Endothelial cell of umbilical vein (primary cell): ENCODE data around the gene OMA1. TPM values are rescaled to one million over a fixed set of nuclear protein-coding genes. Genes with fewer than 3 reads are reported as not detected.
A peak's percentile ranks its signal among the peaks of the same experiment; 100 is the strongest.

Experiments
- BruUV-seq: library from RNA; stranded (reverse); fragments of 400-500 nt; replicated peaks from 2 replicates; lab custom pipeline; 2021; lab: Mats Ljungman, UMichigan
- CTCF ChIA-PET: fragments of 300-600, 350-600 bp; sonication (Branson Sonifier 250); formaldehyde crosslinking; loops from one replicate; lab custom pipeline; 2021; ENCODE audit warnings: antibody characterized with exemption, inconsistent platforms; lab: Charles Lee
- POLR2A ChIA-PET: fragments of 300-600, 350-600 bp; sonication (Branson Sonifier 250); formaldehyde crosslinking; loops from one replicate; lab custom pipeline; 2021; ENCODE audit warnings: antibody characterized with exemption, inconsistent platforms; lab: Charles Lee
- DNase-seq: peaks from one replicate; pipeline ENCODE4 v3.0.0-alpha.2; 2011; ENCODE audit warnings: low read depth, low spot score
- FAIRE-seq: peaks from 2 replicates; lab custom pipeline; 2011; peaks lifted over from hg19 to GRCh38; lab: Jason Lieb, UNC
- H2AFZ ChIP-seq: 2 replicates; pipeline ENCODE4 v1.6.0; 2012; ENCODE audit warnings: low read depth, low read length, control low read depth, inconsistent platforms
- H3K27ac ChIP-seq: 2 replicates; pipeline ENCODE4 v1.5.1; 2011; ENCODE audit warnings: low read depth, mild to moderate bottlenecking, control low read depth, low read length, moderate library complexity; ENCODE audit not compliant: insufficient read depth
- H3K27me3 ChIP-seq, 2 experiments: 2 replicates each; pipeline versions ENCODE4 v1.6.0 to v1.6.1; 2011; ENCODE audit warnings: low read length in 2 of 2, mixed read lengths in 1 of 2; ENCODE audit not compliant: control insufficient read depth in 2 of 2, insufficient read depth in 2 of 2
- H3K36me3 ChIP-seq, 2 experiments: 2 replicates in 1 of 2; 3 replicates in 1 of 2; pipeline ENCODE4 v1.5.1; 2011; ENCODE audit warnings: low read length in 2 of 2, mild to moderate bottlenecking in 1 of 2, moderate library complexity in 1 of 2; ENCODE audit not compliant: control insufficient read depth in 2 of 2, insufficient read depth in 2 of 2; ENCODE audit errors: extremely low read depth in 1 of 2
- H3K4me1 ChIP-seq: 3 replicates; pipeline ENCODE4 v1.5.1; 2011; ENCODE audit warnings: mild to moderate bottlenecking, low read length; ENCODE audit not compliant: control insufficient read depth, insufficient read depth; ENCODE audit errors: extremely low read depth
- H3K4me2 ChIP-seq: 2 replicates; pipeline ENCODE4 v1.6.1; 2011; ENCODE audit warnings: low read length, control low read depth, mixed read lengths; ENCODE audit not compliant: insufficient read depth
- H3K4me3 ChIP-seq, 3 experiments: fragments of 200-600 bp in 1 of 3; sonication (generic), shearing (Covaris generic) in 1 of 3; replicated peaks in 1 of 3; 2 replicates each; pipeline ENCODE4 v1.5.1; 2011 to 2016; ENCODE audit warnings: control low read depth in 3 of 3, low read length in 3 of 3, mild to moderate bottlenecking in 2 of 3, inconsistent platforms in 1 of 3, low read depth in 1 of 3, moderate library complexity in 1 of 3; ENCODE audit not compliant: insufficient read depth in 1 of 3
- H3K79me2 ChIP-seq: 2 replicates; pipeline ENCODE4 v1.6.0; 2012; ENCODE audit warnings: low read length, inconsistent platforms; ENCODE audit not compliant: control insufficient read depth, insufficient read depth
- H3K9ac ChIP-seq: replicated peaks from 2 replicates; pipeline ENCODE3; 2011; ENCODE audit warnings: low read length, control low read depth; ENCODE audit not compliant: insufficient read depth; ENCODE audit errors: extremely low read depth
- H3K9me1 ChIP-seq: replicated peaks from 3 replicates; pipeline ENCODE4 v1.6.0; 2011; ENCODE audit warnings: mild to moderate bottlenecking, low read length; ENCODE audit not compliant: control insufficient read depth, insufficient read depth; ENCODE audit errors: extremely low read depth
- H3K9me3 ChIP-seq: replicated peaks from 2 replicates; pipeline ENCODE4 v1.5.1; 2012; ENCODE audit warnings: low read length, inconsistent platforms; ENCODE audit not compliant: control insufficient read depth, insufficient read depth
- H4K20me1 ChIP-seq: replicated peaks from 2 replicates; pipeline ENCODE3; 2011; ENCODE audit warnings: mild to moderate bottlenecking, low read length; ENCODE audit not compliant: control insufficient read depth, insufficient read depth; ENCODE audit errors: extremely low read depth
- CTCF ChIP-seq, 2 donors: IDR thresholded peaks; 1 replicate in 1 of 2; 2 replicates in 1 of 2; pipeline ENCODE4 v1.5.1; 2011; ENCODE audit warnings: low read length in 2 of 2, mild to moderate bottlenecking in 2 of 2, moderate library complexity in 2 of 2, control low read depth in 1 of 2, inconsistent platforms in 1 of 2, low read depth in 1 of 2; ENCODE audit not compliant: insufficient read depth in 1 of 2; ENCODE audit errors: extremely low read depth in 1 of 2
- EZH2 ChIP-seq: IDR thresholded peaks from 2 replicates; pipeline ENCODE4 v1.6.1; 2012; ENCODE audit warnings: borderline replicate concordance, low read depth, mild to moderate bottlenecking, moderate library complexity, low read length, inconsistent platforms; ENCODE audit not compliant: severe bottlenecking
- FOS ChIP-seq: IDR thresholded peaks from 2 replicates; pipeline ENCODE4 v1.6.1; 2011; ENCODE audit warnings: mild to moderate bottlenecking, low read length, moderate library complexity, borderline replicate concordance; ENCODE audit not compliant: insufficient read depth
- GATA2 ChIP-seq: IDR thresholded peaks from 2 replicates; pipeline ENCODE4 v1.7.0; 2011; ENCODE audit warnings: low read depth, mild to moderate bottlenecking, moderate library complexity, mixed read lengths, low read length; ENCODE audit not compliant: insufficient read length, insufficient read depth
- JUN ChIP-seq: IDR thresholded peaks from 2 replicates; pipeline ENCODE4 v1.6.1; 2011; ENCODE audit warnings: borderline replicate concordance, low read depth; ENCODE audit not compliant: insufficient read length, insufficient read depth
- MAX ChIP-seq: IDR thresholded peaks from 2 replicates; pipeline ENCODE4 v1.6.1; 2011; ENCODE audit not compliant: insufficient read depth, insufficient read length
- MYC ChIP-seq: IDR thresholded peaks from one replicate; pipeline ENCODE4 v1.6.1; 2011; ENCODE audit warnings: mild to moderate bottlenecking, low read depth, low read length
- POLR2A ChIP-seq: IDR thresholded peaks from 2 replicates; pipeline ENCODE4 v1.6.1; 2012; ENCODE audit warnings: low read depth, mild to moderate bottlenecking, control low read depth, low read length
- POLR2AphosphoS5 ChIP-seq: IDR thresholded peaks from 2 replicates; pipeline ENCODE4 v1.6.1; 2012; ENCODE audit warnings: low read depth, mild to moderate bottlenecking, control low read depth, low read length, moderate library complexity; ENCODE audit not compliant: insufficient read depth
- dilution Hi-C: fragments of 300-500 bp; cut with MboI; formaldehyde crosslinking; loops from one replicate; pipeline ENCODE4 v1.15.0; 2019; ENCODE audit warnings: low sequenced_read_pairs; ENCODE audit not compliant: extremely low pct_ligation_motif_present
- intact Hi-C: fragments of 100-400 bp; cut with micrococcal nuclease; formaldehyde crosslinking; loops from one replicate; pipeline ENCODE4 v1.10.0; 2022
- polyA plus RNA-seq, 4 experiments: library from polyadenylated mRNA; depleted of rRNA in 3 of 4; stranded (reverse) in 3 of 4; unstranded in 1 of 4; fragments of >200 nt; gene quantifications; 2 replicates each; pipeline versions ENCODE4 v1.2.1 to v1.2.3, GENCODE V29; 2011 to 2012; ENCODE audit warnings: missing spikeins in 1 of 4
- total RNA-seq: library from RNA; stranded (reverse); gene quantifications from 2 replicates; pipeline ENCODE4 v1.2.3, GENCODE V29; 2021

Gene OMA1
- total and polyA plus RNA-seq, 2 donors (not counting 3 experiments of a cell fraction or from before 2014, with no cell fraction given): 4.0 to 4.6 TPM

GRCh38 chr1:58585581-58586151 is 39.1 kb upstream of the OMA1 start:
- TF ChIP-seq FOS (no peak), MAX (no peak), POLR2AphosphoS5 (no peak), GATA2 (no peak), MYC (no peak), JUN (no peak), CTCF (IDR thresholded peaks at IDR 0.05; ENCODE audit: extremely low read depth in 1 of 2, insufficient read depth in 1 of 2, low read depth in 1 of 2, low read length in 2 of 2) (no peak), EZH2 (no peak), POLR2A (no peak)
- H3K4me3 ChIP-seq: no peak overlapping the region
- CTCF ChIA-PET: interaction anchor here (2.2 to 3.4 kb wide), 3 partner anchors 10 to 67 kb away, joined by 9 to 26 read pairs (median 12); partner anchors contain the start of gene OMA1
- no peaks in the 10 kb centered on the region for H3K27me3 ChIP-seq
- peak overlapping the region; percentile 89 for H3K27ac ChIP-seq
- H3K9me3 ChIP-seq: no peaks in the 10 kb centered on the region
- DNase-seq (peak; percentile 71), FAIRE-seq (no peak)
- no peaks in the 10 kb centered on the region for H3K9me1 ChIP-seq
- dilution Hi-C loops (no loop called here), intact Hi-C loops (no loop called here)
- peaks cover 23% of the 10 kb centered on the region for H3K79me2 ChIP-seq
- H3K36me3 ChIP-seq: no peaks in the 10 kb centered on the region
- H3K9ac ChIP-seq: no peak overlapping the region
- BruUV-seq: no TSS peak
- POLR2A ChIA-PET: interaction anchor here (0.9 kb wide), 1 partner anchor 11 kb away, joined by 3 read pairs; no protein-coding TSS in a partner anchor
- peak overlapping the region; percentile 87 for H3K4me2 ChIP-seq
- no peaks in the 10 kb centered on the region for H4K20me1 ChIP-seq
- peaks cover 40% of the 10 kb centered on the region for H3K4me1 ChIP-seq
- H2AFZ ChIP-seq: no peak overlapping the region
